AG04450 (cell line): ENCODE data around the gene DDX1. TPM values are rescaled to one million over a fixed set of nuclear protein-coding genes. Genes with fewer than 3 reads are reported as not detected.

Source experiments
- CTCF ChIA-PET: fragments of 300-600, 350-600 bp; formaldehyde crosslinking; extraction: SDS; loops from one replicate; lab custom pipeline; 2022; ENCODE audit warnings: antibody characterized with exemption, inconsistent platforms; lab: Charles Lee
- POLR2A ChIA-PET: fragments of 350-600 bp; formaldehyde crosslinking; extraction: SDS; loops from one replicate; lab custom pipeline; 2021; ENCODE audit warnings: antibody characterized with exemption, inconsistent platforms; lab: Yijun Ruan, JAX
- DNase-seq: peaks from one replicate; pipeline ENCODE4 v3.0.0-alpha.2; 2011; ENCODE audit warnings: low read depth, low spot score
- H3K27ac ChIP-seq: one replicate; pipeline ENCODE4 v1.5.1; 2012; ENCODE audit warnings: low read depth, low read length, control low read depth
- H3K27me3 ChIP-seq: one replicate; pipeline ENCODE4 v1.6.0; 2012; ENCODE audit warnings: low read length; ENCODE audit not compliant: control insufficient read depth, insufficient read depth
- H3K4me3 ChIP-seq: 2 replicates; pipeline ENCODE4 v1.5.1; 2011; ENCODE audit warnings: mild to moderate bottlenecking, low read depth, low read length, control low read depth
- H3K9me3 ChIP-seq: 2 replicates; pipeline ENCODE4 v1.5.1; 2012; ENCODE audit warnings: low read length; ENCODE audit not compliant: control insufficient read depth, insufficient read depth
- polyA plus RNA-seq: library from polyadenylated mRNA; depleted of rRNA; stranded (reverse); fragments of >200 nt; gene quantifications from 2 replicates; pipeline ENCODE4 v1.2.3, GENCODE V29; 2011
- TF ChIP-seq, protein P1 (sequence below): IDR thresholded peaks from 2 replicates; pipeline ENCODE4 v1.5.1; 2011; ENCODE audit warnings: low read depth, low read length, control low read depth, inconsistent platforms

Gene DDX1
- polyA plus RNA-seq, 1 experiment: 171 TPM

DNA sequence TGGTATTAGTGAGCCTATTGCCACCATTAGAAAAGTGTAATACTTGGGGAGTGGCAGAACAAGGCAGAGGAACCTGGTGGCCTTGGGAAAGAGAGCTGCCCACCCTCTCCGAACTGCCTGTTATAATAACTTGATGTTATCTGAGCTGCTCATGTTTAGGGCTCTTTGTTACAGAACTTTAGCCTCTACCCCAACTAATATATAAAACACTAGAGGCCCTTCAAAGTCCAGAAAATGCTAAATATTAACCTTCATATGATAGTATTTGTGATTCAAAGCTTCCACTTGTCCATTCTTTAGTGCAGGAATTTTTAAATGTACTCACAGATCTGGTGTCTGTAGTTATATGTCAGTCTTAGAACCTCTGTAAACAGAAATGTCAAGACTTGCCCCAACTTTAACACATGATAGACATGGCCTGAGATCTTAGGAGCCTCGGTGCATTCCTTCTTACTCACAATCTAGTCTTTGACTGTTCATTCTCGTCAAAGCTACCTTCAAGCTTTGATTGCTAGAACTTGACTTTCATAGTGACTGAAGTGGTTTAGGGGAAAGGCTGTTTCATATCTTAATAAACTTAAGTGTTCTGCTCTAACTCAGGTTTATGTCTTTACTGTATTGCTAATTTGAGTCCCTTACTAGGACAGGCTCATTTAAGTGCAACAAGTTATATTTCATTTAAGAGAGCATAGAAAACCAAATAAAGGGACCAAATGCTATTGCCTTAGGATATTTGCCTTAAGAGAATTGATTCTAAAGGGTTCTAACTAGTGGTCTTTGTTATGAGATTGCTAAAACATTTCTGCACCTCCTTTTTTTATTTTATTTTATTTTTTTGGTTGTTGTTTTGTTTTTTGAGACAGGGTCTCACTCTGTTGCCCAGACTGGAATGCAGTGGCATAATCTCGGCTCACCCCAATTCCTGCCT is 41.6 kb downstream of the DDX1 start:
- Histone ChIP-seq H3K27me3 (no peaks in the 10 kb centered on the region), H3K9me3 (no peaks in the 10 kb centered on the region), H3K4me3 (no peak overlapping the region), H3K27ac (no peak overlapping the region)
- POLR2A ChIA-PET: no interaction called here
- TF ChIP-seq, protein P1, sequence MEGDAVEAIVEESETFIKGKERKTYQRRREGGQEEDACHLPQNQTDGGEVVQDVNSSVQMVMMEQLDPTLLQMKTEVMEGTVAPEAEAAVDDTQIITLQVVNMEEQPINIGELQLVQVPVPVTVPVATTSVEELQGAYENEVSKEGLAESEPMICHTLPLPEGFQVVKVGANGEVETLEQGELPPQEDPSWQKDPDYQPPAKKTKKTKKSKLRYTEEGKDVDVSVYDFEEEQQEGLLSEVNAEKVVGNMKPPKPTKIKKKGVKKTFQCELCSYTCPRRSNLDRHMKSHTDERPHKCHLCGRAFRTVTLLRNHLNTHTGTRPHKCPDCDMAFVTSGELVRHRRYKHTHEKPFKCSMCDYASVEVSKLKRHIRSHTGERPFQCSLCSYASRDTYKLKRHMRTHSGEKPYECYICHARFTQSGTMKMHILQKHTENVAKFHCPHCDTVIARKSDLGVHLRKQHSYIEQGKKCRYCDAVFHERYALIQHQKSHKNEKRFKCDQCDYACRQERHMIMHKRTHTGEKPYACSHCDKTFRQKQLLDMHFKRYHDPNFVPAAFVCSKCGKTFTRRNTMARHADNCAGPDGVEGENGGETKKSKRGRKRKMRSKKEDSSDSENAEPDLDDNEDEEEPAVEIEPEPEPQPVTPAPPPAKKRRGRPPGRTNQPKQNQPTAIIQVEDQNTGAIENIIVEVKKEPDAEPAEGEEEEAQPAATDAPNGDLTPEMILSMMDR: no peak
- CTCF ChIA-PET: interaction anchor here (8.1 kb wide), 1 partner anchor 975 kb away, joined by 75 read pairs; no protein-coding TSS in a partner anchor
- DNase-seq: no peak

DNA sequence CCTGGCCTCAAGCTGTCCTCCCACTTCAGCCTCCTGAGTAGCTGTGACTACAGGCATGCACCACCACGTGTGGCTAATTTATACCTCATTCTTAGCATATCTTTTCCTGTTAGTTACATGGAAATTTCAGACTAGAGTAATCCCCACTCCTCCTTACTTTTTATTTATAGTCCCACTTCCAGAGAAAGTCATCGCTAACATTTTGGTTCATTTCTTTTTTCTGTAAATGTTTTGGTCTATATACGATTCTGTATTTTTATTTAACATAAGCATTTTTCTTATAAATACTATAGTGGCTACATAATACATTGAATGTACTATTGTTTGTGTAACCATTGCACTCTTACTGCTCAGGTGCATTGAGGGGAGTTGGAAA is 42.3 kb downstream of the DDX1 start:
- TF ChIP-seq, protein P1: no peak
- Histone ChIP-seq H3K27ac (no peak overlapping the region), H3K4me3 (no peak overlapping the region), H3K27me3 (no peaks in the 10 kb centered on the region), H3K9me3 (no peaks in the 10 kb centered on the region)
- CTCF ChIA-PET: interaction anchor here (8.1 kb wide), 1 partner anchor 975 kb away, joined by 75 read pairs; no protein-coding TSS in a partner anchor
- POLR2A ChIA-PET: no interaction called here
- DNase-seq: no peak

DNA sequence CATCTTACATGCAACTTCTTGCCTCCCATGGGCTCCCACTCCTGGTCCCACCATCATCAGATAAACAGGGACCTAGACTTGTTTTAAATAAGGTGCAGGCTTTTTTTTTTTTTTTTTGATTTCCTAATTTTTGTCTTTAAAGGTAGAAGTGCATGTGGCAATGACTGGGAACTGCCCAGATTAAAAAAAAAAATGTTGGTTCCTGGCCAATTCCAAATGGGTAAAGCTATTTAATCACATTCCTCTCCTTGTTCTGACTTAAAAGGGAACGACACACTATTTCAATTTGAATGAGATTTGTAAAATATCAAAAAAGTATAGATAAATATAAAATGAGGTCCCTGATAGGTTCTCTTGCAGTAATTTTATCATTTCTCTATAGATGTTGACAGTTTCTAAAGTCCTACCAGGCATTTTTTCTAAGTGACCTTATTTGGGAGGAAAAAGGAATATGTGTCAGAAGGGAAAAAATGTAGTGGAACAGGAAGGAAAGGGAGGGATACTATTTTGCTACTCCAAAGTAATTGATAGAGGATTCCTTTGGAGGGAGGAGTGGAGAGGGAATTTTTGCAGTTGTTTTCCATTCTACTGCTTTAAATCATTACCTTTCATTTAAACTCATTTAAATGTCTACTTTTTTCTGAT is 43.3 kb downstream of the DDX1 start:
- DNase-seq: no peak
- CTCF ChIA-PET: interaction anchor here (0.7 to 8.1 kb wide), 6 partner anchors 16 to 1123 kb away, joined by 3 to 75 read pairs (median 8); no protein-coding TSS in a partner anchor

DNA sequence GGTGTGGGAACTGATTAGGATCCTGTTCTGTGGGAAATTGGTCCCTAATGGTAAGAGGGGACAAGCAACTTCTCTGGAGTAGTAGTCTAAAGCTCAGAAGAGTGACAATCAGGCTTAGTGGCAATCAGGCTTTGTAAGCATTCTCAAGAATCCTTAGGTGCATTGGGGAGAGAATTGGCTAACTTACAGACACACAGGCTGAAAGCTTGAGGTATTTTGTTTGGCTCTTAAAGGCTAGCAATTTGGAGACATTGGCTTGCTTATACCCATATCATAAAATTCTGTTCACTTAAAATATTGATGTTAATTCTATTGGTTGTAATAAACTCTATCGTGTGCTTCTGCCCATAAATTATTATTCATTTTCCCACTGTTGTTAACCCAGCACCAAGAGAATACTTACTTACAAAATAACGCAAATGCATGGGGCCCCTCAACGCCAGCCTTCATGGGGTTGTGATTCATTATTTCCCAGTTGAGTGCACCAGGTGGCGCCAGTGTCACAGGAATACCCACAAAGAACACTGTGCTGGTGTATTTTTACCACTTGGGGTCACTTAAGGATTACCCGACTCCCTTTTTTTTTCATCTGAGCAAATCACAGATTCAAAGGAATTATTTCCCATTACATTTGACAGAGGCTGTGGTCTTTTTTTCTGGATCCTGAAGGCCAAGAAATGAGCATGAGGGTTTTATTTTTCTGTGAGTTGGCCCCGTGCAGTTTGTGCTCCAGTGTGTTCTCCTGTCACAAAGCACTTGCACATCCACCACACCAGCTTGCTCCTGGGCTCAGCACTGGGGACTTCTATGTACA is 45.5 kb downstream of the DDX1 start:
- TF ChIP-seq, protein P1: peak; percentile 87
- ChIA-PET CTCF (interaction anchor here (0.5 to 8.1 kb wide), 12 partner anchors 9 to 1120 kb away, joined by 3 to 75 read pairs (median 3); no protein-coding TSS in a partner anchor), POLR2A (no interaction called here)
- Histone ChIP-seq H3K27ac (no peak overlapping the region), H3K27me3 (no peaks in the 10 kb centered on the region), H3K4me3 (no peak overlapping the region), H3K9me3 (peaks cover under 1% of the 10 kb centered on the region; the same call in 1 of the 2 replicates)
- DNase-seq: peak; percentile 46

More for the DNA sequence above, 43.3 kb downstream of the DDX1 start:
- TF ChIP-seq, protein P1: no peak
- no peak overlapping the region for H3K27ac ChIP-seq
- POLR2A ChIA-PET: no interaction called here
- H3K4me3 ChIP-seq: no peak overlapping the region
- H3K9me3 ChIP-seq: no peaks in the 10 kb centered on the region; the same call in 1 of the 2 replicates
- H3K27me3 ChIP-seq: no peaks in the 10 kb centered on the region
